ENCODE results near the gene UBXN1.
"Not testable (repeated sequence)": the region's sequence is repeated elsewhere in the genome, so short reads cannot be mapped to it uniquely, and the experiment has no call there.

The UBXN1 gene

GRCh38 chr11:62669420-62670161, 9.3 kb downstream of the UBXN1 start:
- DNase-seq = no peak

- DNase-seq = no peak
Measured at GRCh38 chr11:62667460-62667859, 11.4 kb downstream of the UBXN1 start.

- DNase-seq = no peak
Measured at GRCh38 chr11:62666259-62666926, 12.5 kb downstream of the UBXN1 start.

GRCh38 chr11:62665599-62666258, 13.1 kb downstream of the UBXN1 start:
- no peak for DNase-seq

GRCh38 chr11:62665075-62665598, 13.7 kb downstream of the UBXN1 start, which contains the start of the genes C11orf98 and CSKMT:
Gene C11orf98, minus strand, starts transcription at chr11:62665210. Its CDS starts 41 bp downstream, at chr11:62665169.
Gene CSKMT, plus strand, starts transcription at chr11:62665312. Its CDS starts 568 bp downstream, at chr11:62665880.
- peak; percentile 64 for DNase-seq

GRCh38 chr11:62664405-62665074, 14.3 kb downstream of the UBXN1 start:
- no peak for DNase-seq

- no peak for DNase-seq
Measured at GRCh38 chr11:62656796-62657429, 22.0 kb downstream of the UBXN1 start.

GRCh38 chr11:62654297-62654696, 24.6 kb downstream of the UBXN1 start:
- no peak for DNase-seq

- no peak for DNase-seq
Measured at GRCh38 chr11:62652161-62653006, 26.5 kb downstream of the UBXN1 start.

- not testable (repeated sequence) for DNase-seq
Measured at GRCh38 chr11:62650283-62650682, 28.6 kb downstream of the UBXN1 start.

GRCh38 chr11:62649486-62649885, 29.4 kb downstream of the UBXN1 start:
- DNase-seq = no peak

GRCh38 chr11:62648967-62649364, 29.9 kb downstream of the UBXN1 start:
- no peak for DNase-seq

- no peak for DNase-seq
Measured at GRCh38 chr11:62648185-62648966, 30.5 kb downstream of the UBXN1 start.

- no peak for DNase-seq
Measured at GRCh38 chr11:62647609-62648005, 31.3 kb downstream of the UBXN1 start.

- no peak for DNase-seq
Measured at GRCh38 chr11:62646825-62647608, 31.9 kb downstream of the UBXN1 start.

GRCh38 chr11:62645946-62646824, 32.7 kb downstream of the UBXN1 start, which contains the start of gene GANAB:
Gene GANAB, minus strand, starts transcription at chr11:62646613. Its CDS starts 14 bp downstream, at chr11:62646599.
- DNase-seq = peak; percentile 88

GRCh38 chr11:62645671-62645945, 33.3 kb downstream of the UBXN1 start:
- DNase-seq = no peak

- DNase-seq = no peak
Measured at GRCh38 chr11:62644220-62644619, 34.7 kb downstream of the UBXN1 start.

- no peak for DNase-seq
Measured at GRCh38 chr11:62632492-62632891, 46.4 kb downstream of the UBXN1 start.
